LNCaP clone FGC (cell line): ENCODE measurements around the gene KAZALD1.

Experiments used
- DNase-seq: peaks from one replicate; pipeline ENCODE4 v3.0.0-alpha.2; 2011; ENCODE audit warnings: low read depth
- H3K4me3 ChIP-seq: 2 replicates; pipeline ENCODE4 v1.5.1; 2011; ENCODE audit warnings: mild to moderate bottlenecking, low read depth, low read length, control low read depth
- TF ChIP-seq, protein P1 (sequence below): IDR thresholded peaks from 2 replicates; pipeline ENCODE4 v1.5.1; 2012; ENCODE audit warnings: mild to moderate bottlenecking; ENCODE audit not compliant: control insufficient read depth, insufficient read depth; ENCODE audit errors: extremely low read depth

KAZALD1 gene

GRCh38 chr10:101021692-101022251, 40.0 kb upstream of the KAZALD1 start:
- TF ChIP-seq, protein P1, sequence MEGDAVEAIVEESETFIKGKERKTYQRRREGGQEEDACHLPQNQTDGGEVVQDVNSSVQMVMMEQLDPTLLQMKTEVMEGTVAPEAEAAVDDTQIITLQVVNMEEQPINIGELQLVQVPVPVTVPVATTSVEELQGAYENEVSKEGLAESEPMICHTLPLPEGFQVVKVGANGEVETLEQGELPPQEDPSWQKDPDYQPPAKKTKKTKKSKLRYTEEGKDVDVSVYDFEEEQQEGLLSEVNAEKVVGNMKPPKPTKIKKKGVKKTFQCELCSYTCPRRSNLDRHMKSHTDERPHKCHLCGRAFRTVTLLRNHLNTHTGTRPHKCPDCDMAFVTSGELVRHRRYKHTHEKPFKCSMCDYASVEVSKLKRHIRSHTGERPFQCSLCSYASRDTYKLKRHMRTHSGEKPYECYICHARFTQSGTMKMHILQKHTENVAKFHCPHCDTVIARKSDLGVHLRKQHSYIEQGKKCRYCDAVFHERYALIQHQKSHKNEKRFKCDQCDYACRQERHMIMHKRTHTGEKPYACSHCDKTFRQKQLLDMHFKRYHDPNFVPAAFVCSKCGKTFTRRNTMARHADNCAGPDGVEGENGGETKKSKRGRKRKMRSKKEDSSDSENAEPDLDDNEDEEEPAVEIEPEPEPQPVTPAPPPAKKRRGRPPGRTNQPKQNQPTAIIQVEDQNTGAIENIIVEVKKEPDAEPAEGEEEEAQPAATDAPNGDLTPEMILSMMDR: no peak
- no peak for DNase-seq
- no peak overlapping the region for H3K4me3 ChIP-seq

DNA sequence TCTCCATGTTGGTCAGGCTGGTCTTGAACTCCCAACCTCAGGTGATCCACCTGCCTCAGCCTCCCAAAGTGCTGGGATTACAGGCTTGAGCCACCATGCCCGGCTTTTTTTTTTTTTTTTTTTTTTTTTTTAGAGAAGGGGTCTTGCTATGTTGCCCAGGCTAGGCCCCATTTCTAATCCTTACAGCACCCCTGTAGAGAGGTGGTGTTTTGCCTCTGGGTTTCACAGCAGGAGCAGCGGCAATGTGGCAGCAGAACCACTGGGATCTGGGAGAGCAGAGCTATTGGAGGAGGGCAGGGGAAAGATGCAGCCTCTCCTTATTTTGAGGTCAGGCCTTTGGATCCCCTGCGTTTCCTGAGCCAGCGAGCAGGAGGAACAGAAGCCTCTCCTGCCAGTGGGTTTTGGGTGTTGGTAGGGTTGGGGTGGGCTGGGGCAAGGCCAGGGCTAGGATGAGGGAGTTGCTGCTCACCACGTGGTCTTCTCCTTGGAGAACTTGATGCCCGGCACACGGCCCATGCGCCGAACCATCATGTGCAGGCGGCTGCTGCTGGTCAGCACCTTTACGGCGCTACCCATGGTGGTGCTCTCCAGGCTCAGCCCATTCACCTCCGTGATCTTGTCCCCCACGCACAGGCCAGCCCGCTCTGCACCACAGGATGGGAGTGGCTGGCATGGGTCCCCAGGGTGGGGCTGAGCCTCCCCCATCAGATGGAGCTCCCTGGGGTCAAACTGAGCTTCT, 38.7 kb upstream of the KAZALD1 start:
- H3K4me3 ChIP-seq: no peak overlapping the region
- DNase-seq: no peak
- TF ChIP-seq, protein P1: no peak

DNA sequence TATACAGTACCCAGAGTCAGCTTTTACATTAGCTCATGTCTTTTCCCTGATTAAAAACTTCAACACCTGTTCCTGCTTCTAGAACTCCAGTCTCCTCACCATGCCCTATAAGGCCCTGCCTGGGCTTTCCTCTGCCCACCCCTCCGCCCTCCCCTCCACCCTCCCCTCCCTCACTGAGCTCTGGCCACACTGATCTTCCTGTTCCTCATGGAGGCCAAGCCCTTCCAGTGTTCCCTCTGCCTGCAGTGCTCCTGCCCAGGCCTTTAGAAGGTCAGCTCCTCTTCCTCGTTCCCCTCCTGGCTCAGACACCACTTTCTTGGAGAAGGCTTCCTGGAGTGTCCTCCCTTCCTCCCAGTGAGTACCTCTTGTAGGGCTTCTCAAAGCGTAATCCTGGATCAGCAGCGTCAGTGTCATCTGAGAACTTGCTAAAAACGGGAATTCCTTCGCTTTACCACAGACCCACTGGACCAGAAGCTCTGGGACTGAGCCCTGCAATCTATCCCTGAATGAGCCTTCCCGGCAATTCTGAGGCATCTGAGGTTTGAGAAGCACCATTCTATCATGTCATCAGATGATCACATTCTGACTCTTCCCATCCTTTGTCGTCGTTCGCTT, 34.6 kb upstream of the KAZALD1 start:
- TF ChIP-seq, protein P1: no peak
- H3K4me3 ChIP-seq: no peak overlapping the region
- no peak for DNase-seq

GRCh38 chr10:101028446-101029337, 33.1 kb upstream of the KAZALD1 start:
- TF ChIP-seq, protein P1: no peak
- no peak overlapping the region for H3K4me3 ChIP-seq
- DNase-seq: no peak

GRCh38 chr10:101029520-101030295, 32.1 kb upstream of the KAZALD1 start:
- TF ChIP-seq, protein P1: no peak
- H3K4me3 ChIP-seq: no peak overlapping the region
- DNase-seq: no peak

DNA sequence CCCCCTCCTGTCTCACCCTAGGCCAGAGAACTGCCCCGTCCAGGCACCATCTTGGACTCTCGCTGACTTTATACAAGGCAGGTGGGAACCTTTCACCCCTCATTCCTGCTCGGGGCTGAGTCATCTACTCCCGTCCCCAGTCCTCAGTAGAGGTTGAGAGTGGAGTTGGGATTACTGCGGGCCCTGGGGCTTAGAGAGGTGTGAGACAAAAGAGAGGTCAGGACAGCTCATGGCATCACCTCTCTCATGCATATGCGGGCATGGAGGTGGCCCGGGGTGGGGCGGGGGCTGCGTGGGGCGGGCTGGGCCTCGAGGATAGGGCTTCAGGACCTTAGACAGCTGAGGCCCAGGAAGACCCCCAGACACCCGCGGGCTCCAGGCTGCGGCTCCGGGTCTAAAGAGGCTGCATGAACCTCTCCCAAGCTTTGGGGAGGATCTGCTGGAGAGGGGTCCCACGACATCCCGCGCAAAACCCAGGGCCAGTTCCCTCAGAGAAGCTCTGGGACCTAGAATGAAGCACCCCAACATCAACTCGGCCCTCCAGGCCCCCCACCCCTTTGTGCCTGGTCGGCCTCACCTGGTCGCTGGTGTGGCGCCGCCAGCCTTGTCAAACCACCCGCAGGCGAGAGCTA, 31.2 kb upstream of the KAZALD1 start:
- TF ChIP-seq, protein P1: no peak
- peak overlapping the region; percentile 67 for H3K4me3 ChIP-seq
- no peak for DNase-seq
